Amniotic stem cell (primary cell): Measurements from ENCODE around the gene IRAG1.

ENCODE experiments used
- DNase-seq: peaks from one replicate; lab custom pipeline; 2025; lab: John Stamatoyannopoulos, UW

IRAG1 gene

DNA sequence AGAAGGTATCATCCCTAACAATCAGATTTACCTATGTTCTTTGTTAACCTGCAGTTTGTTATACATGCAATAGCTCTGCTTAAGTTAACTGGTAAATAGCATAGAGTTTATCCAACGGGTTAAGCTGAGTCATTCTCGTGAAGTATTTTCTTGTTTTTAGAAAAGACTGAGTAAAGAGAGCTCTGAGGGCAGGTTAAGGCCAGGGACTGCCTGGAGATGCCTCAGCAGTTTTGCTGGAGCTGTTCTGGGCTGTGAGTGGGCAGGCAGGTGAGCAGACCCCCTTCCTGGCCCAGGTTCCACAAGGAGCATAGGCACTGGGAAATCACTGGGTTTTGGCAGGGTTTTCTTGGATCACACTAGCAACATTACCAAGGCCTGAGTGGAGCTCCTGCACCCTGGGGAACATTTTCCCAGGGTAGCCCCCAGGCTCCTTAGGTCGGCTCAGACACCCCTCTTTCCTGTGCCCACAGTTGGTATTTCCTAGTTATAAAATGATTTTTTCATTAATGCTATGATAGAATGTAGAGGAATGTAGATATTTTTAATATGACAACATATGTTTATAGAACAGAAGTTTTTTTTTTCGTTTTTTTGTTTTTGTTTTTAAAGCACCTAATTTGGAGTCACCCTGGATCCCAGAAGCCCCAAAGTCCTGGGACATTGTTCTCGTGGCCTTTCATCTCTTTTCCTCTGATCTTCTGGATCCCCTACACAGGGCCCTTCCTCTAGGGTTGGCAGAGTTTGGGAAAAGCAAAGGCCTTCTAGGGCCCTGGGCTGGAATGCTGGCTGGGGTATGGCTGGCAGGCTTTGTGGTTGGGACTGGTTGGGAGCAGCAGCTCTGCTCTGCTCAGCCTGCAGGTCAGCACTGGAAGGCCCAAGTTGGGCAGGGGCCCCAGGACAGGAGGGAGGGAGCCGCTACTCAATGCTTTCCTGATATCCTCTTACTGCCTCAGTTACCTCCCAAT is 26.7 kb downstream of the IRAG1 start:
- peak; percentile 43 for DNase-seq

DNA sequence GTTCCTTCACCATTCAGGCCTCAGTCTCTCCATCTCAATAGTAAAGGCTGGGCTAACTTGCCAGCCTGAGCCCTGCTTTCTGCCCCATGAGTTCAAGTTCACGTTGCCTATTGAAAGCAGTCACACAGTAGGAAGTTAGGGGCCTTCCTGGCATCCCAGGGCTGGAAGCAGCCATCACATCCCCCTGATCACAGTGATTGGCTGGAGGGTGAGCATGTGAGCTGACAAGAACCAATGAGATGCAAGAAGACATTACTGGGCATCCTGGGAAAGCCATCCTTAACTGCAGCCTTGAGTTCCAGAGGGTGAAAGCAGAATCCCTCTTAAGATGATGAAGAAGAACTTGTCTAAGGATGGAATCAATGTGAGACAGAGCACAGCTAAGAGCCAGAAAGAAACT is 29.1 kb downstream of the IRAG1 start:
- no peak for DNase-seq

DNA sequence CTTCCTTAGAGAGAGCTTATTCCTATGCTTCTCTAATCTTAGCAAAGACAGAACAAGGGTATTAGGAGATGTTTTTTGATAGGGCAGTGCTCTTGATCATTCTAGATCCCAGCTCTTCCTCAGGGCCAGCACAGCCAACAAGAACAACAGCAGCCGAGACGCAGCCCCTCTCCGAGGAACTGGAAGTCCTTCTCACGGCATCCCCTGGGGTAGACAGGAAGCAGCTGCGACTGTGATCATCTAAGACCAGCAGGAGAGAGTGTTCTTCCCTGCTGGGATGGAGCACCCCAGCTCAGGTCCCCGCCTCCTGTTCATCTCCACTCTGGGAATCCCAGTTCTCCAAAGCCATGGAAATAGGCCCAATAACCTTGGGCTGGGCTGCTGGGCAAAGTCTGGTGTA is 29.6 kb downstream of the IRAG1 start:
- DNase-seq = no peak

DNA sequence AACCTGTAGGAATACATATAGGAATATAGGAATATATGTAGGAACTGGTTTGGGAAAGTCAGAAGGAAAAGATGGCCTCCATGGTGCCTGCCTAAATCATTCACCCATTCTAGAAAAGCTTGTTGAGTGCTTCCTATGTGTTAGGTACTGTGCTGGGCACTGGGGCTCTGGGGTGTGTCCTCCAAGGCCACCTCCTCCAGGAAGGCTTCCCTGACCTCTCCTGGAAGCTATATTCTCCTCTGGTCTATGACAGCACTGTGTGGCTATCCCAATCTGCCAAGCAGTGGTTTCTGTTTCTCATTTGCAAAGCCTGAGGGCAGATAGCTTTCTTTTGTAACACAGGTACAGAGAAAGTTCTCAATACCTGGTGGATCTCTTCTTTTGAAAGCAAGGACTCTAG is 30.2 kb downstream of the IRAG1 start:
- DNase-seq = no peak

DNA sequence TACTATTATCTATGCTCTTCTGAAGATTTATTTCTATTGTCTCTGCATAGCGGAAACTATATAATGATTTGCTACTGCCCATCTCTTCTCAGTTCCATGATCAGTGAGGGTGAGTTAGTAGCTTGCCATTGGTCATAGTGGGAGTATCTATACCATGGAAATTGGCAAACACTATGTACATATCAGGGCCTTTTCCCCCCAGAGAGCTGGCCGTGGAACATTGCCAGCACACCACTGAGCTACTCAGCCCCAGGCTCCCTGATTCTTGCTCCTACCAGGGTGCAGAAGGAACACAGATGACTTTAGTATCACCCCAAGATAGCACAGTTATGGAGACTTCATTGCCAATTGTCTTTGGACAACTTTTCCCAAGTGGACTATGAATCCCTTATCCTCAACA is 33.2 kb downstream of the IRAG1 start:
- no peak for DNase-seq

DNA sequence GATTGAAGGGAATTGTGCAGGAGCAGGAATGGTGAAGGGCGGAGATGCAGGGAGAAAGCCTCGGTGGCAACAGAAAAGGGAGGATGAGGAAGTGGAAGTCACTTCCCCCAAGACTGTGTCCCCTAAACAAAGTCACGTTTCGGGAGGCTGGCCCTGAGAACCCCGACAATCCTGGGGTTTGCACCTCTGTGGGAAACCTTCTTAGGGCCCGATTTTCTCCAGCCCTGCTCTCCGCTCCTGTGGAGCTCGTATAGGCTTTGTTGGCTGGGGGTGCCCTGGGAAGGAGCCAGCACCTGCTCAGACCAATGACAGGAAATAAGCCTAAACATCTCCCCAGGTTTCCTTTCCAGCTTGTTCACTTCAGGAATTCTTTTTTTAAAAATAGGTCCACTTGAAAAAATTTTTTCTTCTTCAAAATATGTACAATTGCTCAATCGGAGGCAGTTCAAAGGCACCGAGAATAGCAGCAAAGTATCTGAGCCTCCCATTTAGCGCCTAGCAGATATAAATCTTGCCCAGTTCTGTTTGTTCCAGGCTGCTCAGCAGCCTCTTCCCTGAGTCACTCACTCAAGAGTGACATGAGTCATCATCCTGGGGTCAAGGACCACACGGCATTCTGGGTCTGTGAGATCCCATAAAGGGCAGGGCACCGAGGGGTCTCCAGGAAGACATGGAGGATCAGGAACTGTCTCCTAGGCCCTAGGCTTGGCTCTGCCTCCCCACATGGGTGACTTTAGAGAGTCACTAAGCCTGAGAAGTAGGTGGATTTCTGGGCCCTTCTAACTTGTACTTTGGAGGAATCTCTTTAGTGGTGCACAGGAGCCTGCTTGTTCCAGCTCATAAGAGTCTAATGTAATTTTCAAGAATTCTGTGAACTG is 34.0 kb downstream of the IRAG1 start:
- peak; percentile 80 for DNase-seq

DNA sequence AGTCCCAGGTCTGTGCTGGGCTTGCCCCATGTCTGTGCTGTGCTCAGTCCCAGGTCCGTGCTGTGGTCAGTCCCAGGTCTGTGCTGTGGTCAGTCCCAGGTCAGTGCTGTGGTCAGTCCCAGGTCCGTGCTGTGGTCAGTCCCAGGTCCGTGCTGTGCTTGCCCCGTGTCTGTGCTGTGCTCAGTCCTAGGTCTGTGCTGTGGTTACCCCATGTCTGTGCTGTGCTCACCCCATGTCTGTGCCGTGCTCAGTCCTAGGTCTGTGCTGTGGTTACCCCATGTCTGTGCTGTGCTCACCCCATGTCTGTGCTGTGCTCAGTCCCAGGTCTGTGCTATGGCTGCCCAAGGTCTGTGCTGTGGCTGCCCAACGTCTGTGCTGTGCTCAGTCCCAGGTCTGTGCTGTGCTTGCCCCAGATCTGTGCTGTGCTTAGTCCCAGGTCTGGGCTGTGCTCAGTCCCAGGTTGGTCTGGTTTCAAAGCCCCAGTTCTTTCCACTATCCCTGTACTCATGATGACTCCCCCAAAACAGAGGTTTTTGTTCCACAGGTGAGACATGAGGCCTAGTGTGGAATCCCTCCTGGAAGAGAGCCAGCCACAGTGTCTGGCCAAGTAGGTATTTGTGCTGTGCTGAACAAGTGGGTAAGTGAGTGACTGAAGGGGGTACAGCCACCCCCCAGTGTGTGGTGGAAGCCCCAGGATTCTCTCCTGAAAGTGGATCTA is 34.8 kb downstream of the IRAG1 start:
- no peak for DNase-seq

DNA sequence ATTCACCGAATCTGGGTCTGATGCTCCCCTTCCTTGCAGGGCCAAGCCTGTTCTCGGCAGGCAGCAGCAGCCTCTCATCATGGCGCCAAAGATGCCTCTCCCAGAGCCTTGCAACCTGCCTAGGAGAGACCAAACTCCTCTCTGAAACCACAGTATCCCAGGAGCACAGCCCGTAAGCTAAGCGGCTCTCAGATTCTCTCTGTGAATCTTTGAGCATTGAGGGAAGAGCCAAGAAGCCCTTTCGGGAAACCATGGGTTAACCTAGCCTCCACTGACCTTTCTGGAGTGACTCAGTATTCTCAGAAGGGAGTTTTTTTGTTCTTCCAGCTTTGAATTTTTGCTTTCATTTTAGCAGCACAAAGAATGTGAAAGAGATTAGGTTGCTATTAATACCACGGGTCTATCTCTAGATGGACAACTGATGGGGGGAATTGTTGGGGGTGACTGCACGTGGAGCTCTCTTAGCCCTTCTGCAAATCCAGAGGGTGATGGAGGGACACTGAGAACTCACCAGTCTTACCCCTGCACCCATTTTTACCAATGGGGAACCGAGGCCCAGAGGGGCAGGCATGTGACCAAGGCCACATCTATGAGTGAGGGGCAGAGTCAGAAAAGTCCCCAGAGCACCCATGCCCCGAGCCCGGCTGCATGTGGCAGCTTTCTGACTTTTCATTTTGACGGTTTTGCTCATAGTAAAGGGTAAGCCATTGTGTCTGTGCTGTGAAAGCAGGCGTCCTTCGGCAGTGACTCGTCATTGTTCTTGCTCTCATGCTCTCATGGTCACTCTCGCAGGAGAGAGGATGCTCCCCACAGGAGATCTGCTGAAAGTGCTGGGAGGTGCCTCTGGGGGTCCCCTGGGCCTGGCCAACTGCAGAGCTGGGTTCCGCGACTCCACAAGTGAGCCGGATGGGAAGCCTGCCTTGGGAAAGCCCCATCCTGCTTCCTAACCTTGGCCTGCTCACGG is 36.0 kb downstream of the IRAG1 start:
- no peak for DNase-seq

DNA sequence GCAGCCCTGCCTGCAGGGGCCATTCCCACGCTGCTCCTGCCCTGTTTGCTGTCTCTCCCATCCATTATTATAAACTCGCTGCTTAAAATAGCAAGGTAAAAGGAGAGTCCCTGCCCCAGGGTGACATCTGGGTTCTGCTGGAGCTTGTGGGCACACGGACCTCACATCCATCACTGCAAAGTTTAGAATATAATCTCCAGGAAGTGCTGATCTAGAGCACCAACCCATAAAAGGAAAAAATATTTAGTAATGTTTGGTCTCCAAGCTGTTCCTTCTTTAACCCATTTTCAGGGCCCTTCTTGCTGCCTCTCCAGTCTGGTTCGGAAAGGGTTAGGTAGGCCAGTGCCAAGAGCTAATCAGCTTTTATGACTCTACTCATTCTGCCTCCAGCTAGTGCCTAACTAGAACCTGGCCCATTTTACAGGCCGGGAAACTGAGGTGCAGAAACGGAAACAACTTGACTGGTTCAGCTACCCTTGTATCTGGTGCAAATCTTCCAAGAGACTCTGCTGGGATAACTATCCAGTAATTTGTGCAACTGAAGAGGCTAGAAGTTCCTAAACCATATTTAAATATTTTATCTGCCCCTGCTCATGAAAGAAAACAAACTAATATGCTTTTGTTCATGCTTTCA is 37.5 kb downstream of the IRAG1 start:
- no peak for DNase-seq

DNA sequence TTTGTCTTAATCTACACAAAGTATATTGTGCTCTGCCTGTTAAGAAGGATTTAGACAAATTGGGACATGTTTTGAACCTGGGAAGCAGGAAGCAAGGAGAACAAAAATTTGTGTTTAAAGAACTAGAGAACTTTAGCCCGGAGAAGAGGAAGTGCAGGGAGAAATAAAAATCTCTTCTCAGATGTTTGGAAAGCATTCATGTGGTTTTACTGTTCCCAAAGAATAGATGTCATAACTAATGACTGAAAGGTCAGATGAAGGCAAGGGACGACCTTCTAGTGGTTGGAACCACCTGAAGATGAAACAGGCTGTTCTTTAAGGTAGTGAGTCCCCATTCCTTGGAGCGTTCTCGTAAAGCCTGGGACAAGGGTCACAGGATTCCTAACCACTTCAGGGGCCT is 38.3 kb downstream of the IRAG1 start:
- no peak for DNase-seq

DNA sequence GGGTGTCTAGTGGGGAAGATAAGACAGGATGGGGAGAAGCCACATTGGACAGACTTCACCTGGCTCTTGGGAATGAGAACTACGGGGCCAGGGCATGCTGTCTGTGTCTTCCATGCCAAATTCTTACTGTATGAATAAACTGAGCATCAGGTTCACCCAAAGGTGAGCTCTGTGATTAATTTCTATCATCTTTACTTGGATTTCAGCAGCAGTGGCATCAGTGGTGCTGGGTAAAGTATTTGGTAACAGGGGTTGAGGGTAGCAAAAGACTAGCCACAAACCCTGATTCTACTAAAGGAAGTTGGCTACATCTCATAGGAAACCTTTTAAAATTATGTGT is 38.8 kb downstream of the IRAG1 start:
- DNase-seq = no peak

DNA sequence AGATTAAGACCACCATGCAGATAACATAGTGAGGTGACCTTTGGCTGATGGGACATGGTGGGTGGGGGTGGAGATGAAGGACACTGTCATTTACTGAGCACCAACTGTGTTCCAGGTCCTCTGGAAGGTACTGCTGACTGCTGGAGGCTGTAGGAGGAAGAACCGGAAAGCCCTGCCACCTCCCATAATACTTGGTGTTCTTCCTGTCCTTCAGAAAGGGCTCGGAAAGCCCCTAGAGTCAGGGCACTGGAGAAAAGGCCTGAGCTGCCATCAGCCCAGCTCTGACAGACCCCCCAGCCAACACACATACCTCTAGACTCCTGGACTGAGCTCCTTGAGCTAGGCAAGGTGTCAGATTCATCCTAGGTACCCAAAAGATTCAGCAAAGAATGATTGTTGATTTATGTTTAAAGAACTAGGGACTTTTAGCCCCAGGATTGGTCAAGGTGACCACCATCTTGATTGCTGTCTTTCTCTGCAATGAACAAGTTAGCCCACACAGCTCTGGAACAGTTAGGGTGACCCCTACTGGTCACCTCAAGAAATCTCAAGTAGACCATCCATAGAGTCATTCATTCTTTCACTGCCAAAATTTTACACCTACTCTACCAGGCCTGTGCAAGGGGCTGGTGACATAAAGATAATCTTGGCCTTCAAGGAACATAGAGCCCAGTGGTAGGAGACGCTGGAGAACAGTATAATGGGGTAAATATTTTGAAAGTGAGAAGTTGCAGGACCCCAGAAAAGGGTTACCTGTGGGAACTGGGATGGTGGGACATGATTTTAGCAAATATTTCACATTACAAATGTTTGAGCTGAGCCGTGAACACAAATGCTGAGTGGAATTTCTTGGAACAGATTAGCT is 39.4 kb downstream of the IRAG1 start:
- DNase-seq = no peak

DNA sequence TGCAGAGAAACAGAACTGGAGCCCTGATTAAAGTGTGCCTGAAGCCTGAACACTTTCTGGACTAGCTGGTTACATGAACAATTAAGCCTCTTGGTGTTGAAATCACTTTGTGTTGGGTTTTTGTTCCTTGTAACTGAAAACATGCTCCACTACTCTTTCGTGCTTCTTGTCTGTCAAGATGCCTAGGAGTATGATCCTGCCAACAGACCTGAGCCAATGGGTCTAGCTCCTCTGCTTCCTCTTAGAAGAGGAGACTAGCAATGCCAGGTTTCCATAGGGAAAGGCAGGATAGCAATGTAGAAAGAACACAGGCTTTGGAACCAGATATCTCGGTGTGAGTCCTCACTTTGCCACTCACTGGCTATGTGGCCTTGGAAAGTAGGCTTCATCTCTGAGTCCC is 40.3 kb downstream of the IRAG1 start:
- DNase-seq = no peak

DNA sequence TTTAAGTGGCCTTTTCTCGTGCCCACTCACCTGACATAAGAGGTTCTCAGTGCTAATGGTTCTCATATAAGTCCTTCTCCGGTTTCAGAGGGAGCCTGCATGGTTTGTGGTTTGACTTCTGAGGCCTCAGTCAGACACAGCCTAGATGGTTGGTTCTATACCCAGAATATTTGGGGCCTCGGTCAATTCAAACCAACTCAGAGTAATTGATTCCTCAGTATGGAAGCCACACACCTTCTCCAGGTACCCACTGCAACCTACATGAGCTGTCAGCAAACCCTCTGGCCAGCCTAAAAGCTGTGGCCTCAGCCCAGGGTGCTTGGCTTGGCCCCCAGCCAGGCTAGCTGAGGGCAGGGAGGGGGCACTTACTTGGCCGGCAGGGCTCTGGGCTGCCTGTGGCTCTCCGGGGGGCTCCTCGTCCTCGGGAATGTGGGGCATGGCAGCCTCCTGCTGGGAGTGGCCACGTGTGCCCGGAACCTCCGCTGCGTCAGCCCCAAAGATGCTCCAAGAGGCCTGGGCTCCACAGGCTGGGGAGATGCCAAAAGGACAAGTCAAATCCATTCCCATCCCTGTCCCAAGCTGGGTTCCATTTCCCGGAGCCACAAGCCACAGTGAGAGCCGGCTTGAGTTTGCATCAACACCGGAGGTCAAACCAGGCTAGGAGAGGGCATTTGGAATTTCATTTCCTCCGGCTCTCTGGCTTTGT is 41.7 kb downstream of the IRAG1 start:
- DNase-seq = no peak

DNA sequence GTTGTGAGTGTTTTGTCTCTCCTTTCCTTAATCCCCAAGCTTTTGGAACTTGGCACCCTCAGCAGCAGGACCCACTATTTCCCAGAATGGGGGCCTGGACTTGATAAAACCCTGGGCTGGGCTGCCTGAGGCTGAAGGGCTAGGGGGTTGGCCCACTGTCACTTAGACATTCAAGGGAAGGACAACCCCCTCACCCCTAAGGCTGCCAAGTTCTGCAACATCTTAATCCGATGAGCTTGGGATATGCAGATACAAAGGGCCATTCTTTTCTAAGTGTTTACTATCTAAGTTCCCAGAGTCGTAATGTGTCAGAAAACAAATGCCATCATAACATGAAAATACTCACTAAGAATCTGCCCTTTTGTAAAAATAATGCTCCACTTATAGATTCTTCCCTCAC is 42.9 kb downstream of the IRAG1 start:
- DNase-seq = no peak

DNA sequence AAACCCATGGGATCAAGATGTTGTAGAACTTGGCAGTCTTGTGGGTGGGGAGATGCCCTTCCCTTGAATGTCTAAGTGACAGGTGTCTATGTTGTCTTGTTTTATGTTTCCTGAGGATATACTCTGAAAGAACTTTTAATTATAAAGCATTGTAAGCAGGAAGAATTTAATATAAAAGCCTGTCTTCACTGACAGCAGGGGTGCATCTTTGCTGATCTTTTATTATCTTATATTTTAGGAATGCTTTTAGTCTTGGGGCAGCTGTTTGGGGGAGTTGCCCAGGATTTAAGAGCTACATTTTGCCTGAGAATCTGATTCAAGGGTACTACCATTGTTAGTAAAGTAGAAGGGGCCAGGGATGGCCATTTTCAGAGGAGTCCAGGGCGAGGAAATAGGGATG is 43.4 kb downstream of the IRAG1 start:
- no peak for DNase-seq

DNA sequence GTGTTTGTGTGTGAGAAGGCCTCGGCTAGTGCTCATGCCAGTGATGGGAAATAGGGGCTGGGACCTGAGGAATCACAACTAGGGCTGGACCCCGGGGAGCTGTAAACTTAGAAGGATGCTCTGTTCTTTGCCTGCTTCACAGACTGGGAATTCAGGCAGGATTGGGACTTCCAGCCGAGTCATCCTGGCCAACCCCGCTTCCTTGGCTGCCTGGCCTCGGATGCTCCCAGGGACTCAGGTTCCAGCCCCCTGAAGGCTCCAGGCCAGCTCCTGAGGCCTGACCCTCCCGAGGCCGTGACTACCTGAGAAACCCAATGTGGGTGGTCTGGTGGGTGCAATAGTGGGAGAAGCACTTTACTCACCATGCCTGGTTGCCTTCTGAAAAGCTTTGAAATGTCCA is 44.7 kb downstream of the IRAG1 start:
- DNase-seq = no peak

DNA sequence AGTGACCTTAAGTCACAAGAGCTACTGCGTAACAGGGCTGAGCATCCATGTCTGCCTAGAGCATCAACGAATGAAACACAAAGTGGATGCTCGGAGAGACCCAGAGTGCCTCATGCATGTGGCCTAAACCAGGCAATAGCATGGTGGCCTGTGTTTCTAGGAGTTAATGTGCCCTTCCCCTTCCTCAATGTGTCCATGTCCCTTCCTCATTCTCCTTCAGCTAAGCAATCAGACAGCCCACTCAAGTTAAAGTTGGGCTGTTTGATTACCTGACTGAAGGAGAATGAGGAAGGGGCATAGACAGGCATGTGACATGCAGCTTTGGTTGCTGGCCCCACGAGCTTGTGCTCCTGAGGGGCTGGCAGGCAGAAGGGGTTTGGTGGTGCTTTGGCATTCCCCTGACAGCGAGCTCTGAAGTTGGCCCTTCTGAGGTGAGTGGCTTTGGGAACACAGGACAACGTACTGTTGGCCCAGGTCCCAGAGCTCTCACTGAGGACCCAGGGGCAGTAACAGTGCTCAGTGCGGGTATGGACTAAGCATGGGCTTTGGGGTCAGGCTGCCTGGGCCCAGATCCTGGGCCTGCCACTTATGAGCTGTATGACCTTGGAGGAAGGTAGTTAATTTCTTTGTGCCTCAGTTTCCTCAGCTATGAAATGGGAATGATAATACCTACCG is 46.7 kb downstream of the IRAG1 start:
- DNase-seq = no peak

DNA sequence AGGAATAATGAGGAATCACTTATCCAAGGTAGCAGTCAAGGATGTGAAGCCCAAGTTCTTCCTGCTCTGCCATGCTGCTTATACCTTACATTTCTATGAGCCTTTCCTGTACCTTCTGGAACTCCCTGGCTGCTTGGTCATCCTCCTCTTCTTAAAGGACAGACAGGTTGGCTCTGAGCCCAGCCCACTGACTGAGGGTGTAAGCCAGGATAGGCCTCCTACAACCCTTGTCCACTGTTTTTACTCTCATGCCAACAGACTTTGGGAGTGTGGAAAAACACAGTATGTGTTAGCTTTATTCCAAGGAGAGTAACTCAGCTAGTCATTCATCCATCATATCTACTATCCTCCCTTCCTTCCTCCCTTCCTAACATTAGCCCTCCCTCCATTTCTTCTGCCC is 47.5 kb downstream of the IRAG1 start:
- DNase-seq = no peak
